Measurements from ENCODE around the gene LDHAL6A. TPM values are rescaled to one million over a fixed set of nuclear protein-coding genes. Genes with fewer than 3 reads are reported as not detected.

LDHAL6A gene
- total RNA-seq, 2 experiments from 2014 or later: not detected

- ChIA-PET POLR2A (no interaction called here), CTCF (no interaction called here)
Measured at GRCh38 chr11:18485913-18486528, 30.4 kb downstream of the LDHAL6A start.

- ChIA-PET CTCF (interaction anchor here (0.8 kb wide), 1 partner anchor 274 kb away, joined by 3 read pairs; no protein-coding TSS in a partner anchor), POLR2A (no interaction called here)
Measured at GRCh38 chr11:18490319-18490718, 34.7 kb downstream of the LDHAL6A start.

- ChIA-PET CTCF (interaction anchor here (0.8 kb wide), 1 partner anchor 274 kb away, joined by 3 read pairs; no protein-coding TSS in a partner anchor), POLR2A (no interaction called here)
Measured at GRCh38 chr11:18490736-18491485, 35.3 kb downstream of the LDHAL6A start.

GRCh38 chr11:18491924-18492323 is 36.3 kb downstream of the LDHAL6A start:
- CTCF ChIA-PET: no interaction called here
- POLR2A ChIA-PET: no interaction called here

- CTCF ChIA-PET: no interaction called here
- POLR2A ChIA-PET: interaction anchor here (0.6 kb wide), 1 partner anchor 89 kb away, joined by 3 read pairs; no protein-coding TSS in a partner anchor
Measured at GRCh38 chr11:18492888-18493287, 37.2 kb downstream of the LDHAL6A start.

- ChIA-PET CTCF (no interaction called here), POLR2A (interaction anchor here (0.6 kb wide), 1 partner anchor 89 kb away, joined by 3 read pairs; no protein-coding TSS in a partner anchor)
Measured at GRCh38 chr11:18493310-18493709, 37.7 kb downstream of the LDHAL6A start.

- ChIA-PET POLR2A (no interaction called here), CTCF (interaction anchor here (0.7 to 1.2 kb wide), 2 partner anchors 28 to 45 kb away, joined by 3 read pairs; no protein-coding TSS in a partner anchor)
Measured at GRCh38 chr11:18495271-18495670, 39.6 kb downstream of the LDHAL6A start.

GRCh38 chr11:18495703-18496102 is 40.0 kb downstream of the LDHAL6A start:
- CTCF ChIA-PET: interaction anchor here (0.7 kb wide), 1 partner anchor 28 kb away, joined by 3 read pairs; no protein-coding TSS in a partner anchor
- POLR2A ChIA-PET: no interaction called here

GRCh38 chr11:18498039-18498438 is 42.4 kb downstream of the LDHAL6A start:
- ChIA-PET CTCF (no interaction called here), POLR2A (no interaction called here)

GRCh38 chr11:18501629-18502028 is 46.0 kb downstream of the LDHAL6A start:
- POLR2A ChIA-PET: no interaction called here
- CTCF ChIA-PET: no interaction called here

- ChIA-PET POLR2A (no interaction called here), CTCF (no interaction called here)
Measured at GRCh38 chr11:18502352-18502751, 46.7 kb downstream of the LDHAL6A start.

- CTCF ChIA-PET: interaction anchor here (0.5 to 0.6 kb wide), 3 partner anchors 33 to 1167 kb away, joined by 3 to 6 read pairs (median 3); no protein-coding TSS in a partner anchor
- POLR2A ChIA-PET: no interaction called here
Measured at GRCh38 chr11:18521122-18521521, 65.5 kb downstream of the LDHAL6A start.

- CTCF ChIA-PET: no interaction called here
Measured at GRCh38 chr11:18522388-18522787, 66.7 kb downstream of the LDHAL6A start.

GRCh38 chr11:18523084-18523483 is 67.4 kb downstream of the LDHAL6A start:
- ChIA-PET POLR2A (no interaction called here), CTCF (no interaction called here)

More at GRCh38 chr11:18522388-18522787, 66.7 kb downstream of the LDHAL6A start:
- POLR2A ChIA-PET: no interaction called here

- CTCF ChIA-PET: no interaction called here
- POLR2A ChIA-PET: interaction anchor here (1.2 kb wide), 1 partner anchor 130 kb away, joined by 3 read pairs; the partner anchor contains the start of gene LDHA
Measured at GRCh38 chr11:18524248-18524647, 68.6 kb downstream of the LDHAL6A start.

- CTCF ChIA-PET: interaction anchor here (0.8 to 2.7 kb wide), 7 partner anchors 14 to 282 kb away, joined by 3 to 9 read pairs (median 3); partner anchors contain the start of gene SPTY2D1
Measured at GRCh38 chr11:18526130-18526520, 70.5 kb downstream of the LDHAL6A start.

GRCh38 chr11:18526521-18527296 is 71.1 kb downstream of the LDHAL6A start, which contains the start of gene TSG101:
TSS of gene TSG101 (minus strand) at chr11:18526942. CDS start at chr11:18526816, 126 bp downstream.
- ChIA-PET CTCF (interaction anchor here (0.8 to 2.7 kb wide), 8 partner anchors 14 to 282 kb away, joined by 3 to 9 read pairs (median 3); partner anchors contain the start of gene SPTY2D1), POLR2A (interaction anchor here (0.5 to 2.2 kb wide), 13 partner anchors 50 to 214 kb away, joined by 3 to 13 read pairs (median 4); partner anchors contain the start of genes GTF2H1, HPS5, LDHA and SPTY2D1)

More at GRCh38 chr11:18526130-18526520, 70.5 kb downstream of the LDHAL6A start:
- POLR2A ChIA-PET: interaction anchor here (0.6 to 2.2 kb wide), 11 partner anchors 10 to 214 kb away, joined by 3 to 13 read pairs (median 3); partner anchors contain the start of genes GTF2H1, HPS5, LDHA and SPTY2D1

GRCh38 chr11:18527512-18527911 is 71.9 kb downstream of the LDHAL6A start:
- CTCF ChIA-PET: interaction anchor here (0.8 to 2.7 kb wide), 10 partner anchors 13 to 690 kb away, joined by 3 to 9 read pairs (median 3); no protein-coding TSS in a partner anchor

More at GRCh38 chr11:18527512-18527911, 71.9 kb downstream of the LDHAL6A start:
- POLR2A ChIA-PET: interaction anchor here (0.5 to 2.2 kb wide), 5 partner anchors 55 to 206 kb away, joined by 5 to 13 read pairs (median 8); partner anchors contain the start of genes GTF2H1, HPS5, LDHA and SPTY2D1

All from activated CD8-positive, alpha-beta memory T cell treated with anti-CD3 and anti-CD28 coated beads for 36 hours (primary cell).